HG03469 (cell line): ENCODE data around the gene SAP30.

Experiments used
- ATAC-seq: cut with Tn5 transposase; IDR thresholded peaks from one replicate; pipeline ENCODE4 v1.9.1; 2021; ENCODE audit warnings: mild to moderate bottlenecking, moderate library complexity, moderate number of reproducible peaks; ENCODE audit not compliant: unreplicated experiment

SAP30 gene

DNA sequence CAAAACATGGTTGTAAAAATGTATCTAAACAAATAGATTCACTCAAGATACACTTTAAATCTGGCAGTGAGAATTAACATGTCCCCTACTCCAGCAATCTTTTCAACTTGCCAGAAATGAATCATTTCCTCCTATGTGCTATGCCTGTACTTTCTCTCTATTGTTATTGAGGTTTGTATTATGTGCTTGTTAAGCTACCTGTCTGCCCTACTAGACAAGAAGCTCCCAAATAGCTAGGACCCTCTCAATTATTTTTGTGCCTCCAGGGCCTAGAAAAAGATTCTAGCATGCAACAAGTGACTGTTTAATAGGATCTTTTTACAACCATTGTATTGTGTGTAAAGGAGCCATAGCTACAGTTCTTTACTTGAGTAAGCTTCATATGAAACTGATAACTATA, 3.5 kb upstream of the SAP30 start:
- peak; percentile 28 for ATAC-seq

- ATAC-seq: no peak
Observed at GRCh38 chr4:173367946-173368345, 2.8 kb upstream of the SAP30 start.

DNA sequence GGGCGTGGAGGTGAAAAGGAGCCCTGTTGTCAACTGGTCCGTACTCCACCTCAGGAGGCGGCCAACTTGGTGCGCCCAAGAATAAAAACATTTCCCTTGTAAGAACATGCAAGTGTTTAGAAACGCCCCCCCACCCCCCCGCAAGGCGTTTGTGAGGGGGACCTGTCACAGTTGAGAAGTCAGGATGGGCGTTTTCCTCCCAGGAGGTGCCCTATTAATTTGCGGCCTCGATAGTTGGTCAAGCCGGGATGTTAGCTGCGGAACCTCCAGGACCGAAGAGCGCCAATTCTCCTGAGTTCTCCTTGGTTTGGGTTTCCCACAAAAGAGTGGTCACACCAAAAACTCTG, 651 bp upstream of the SAP30 start:
- no peak for ATAC-seq

GRCh38 chr4:173371292-173372192, 788 bp downstream of the SAP30 start:
- ATAC-seq: peak; percentile 6

DNA sequence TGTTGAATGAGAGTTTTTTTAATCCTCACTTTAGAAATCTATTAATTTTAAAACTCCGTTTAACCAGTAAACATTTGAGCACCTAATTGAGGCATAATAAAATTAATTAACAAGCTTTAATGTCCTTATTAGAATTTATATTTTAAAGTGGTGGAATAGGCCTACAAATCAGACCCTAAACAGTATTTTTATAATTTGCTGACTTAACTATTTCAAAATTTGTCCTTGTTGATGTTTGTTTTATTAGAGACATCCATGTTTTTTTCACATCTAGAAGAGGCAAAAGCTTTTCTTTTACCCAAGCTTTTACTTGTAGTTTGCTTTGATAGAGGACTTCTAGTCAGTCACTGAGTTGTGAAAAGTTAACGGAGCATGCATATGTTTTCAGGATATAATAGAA, 3.8 kb downstream of the SAP30 start:
- no peak for ATAC-seq

DNA sequence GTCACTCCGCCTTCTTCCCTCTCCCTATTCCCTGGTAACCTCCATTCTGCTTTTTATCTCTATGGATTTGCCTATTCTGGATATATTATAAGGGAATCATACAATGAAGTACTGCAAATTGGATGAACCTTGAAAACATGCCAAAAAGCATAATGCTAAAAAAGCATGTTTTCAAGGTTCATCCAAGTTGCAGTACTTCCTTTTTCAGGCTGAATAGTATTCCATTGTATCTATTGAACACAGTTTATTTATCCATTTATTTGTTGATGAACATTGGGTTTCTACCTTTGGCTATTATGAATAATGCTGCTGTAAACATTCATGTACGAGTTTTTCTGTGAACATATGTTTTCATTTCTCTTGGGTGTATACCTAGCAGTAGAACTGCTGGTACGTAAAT, 9.2 kb downstream of the SAP30 start:
- no peak for ATAC-seq

- ATAC-seq: no peak
Observed at GRCh38 chr4:173380987-173381386, 10.2 kb downstream of the SAP30 start.

- ATAC-seq: no peak
Observed at GRCh38 chr4:173381610-173382009, 10.9 kb downstream of the SAP30 start.

GRCh38 chr4:173382349-173382748, 11.6 kb downstream of the SAP30 start:
- no peak for ATAC-seq

- ATAC-seq: no peak
Observed at GRCh38 chr4:173386751-173387150, 16.0 kb downstream of the SAP30 start.

DNA sequence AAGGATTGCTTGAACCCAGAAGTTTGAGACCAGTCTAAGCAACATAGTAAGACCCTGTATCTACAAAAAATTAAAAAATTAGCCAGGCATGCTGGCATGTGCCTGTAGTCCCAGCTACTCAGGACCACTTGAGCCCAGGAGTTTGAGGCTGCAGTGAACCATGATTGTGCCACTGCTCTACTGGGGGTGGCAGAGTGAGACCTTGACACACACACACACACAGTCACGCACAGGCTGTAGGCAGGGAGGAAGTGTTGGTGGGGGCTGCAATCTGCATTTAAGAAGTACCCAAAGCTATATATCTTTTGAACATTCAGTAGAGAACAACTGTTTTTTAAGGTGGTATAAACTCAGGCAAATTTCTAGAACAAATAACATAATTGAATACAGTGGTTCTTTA, 20.9 kb downstream of the SAP30 start:
- ATAC-seq: no peak

- ATAC-seq: no peak
Observed at GRCh38 chr4:173397604-173398003, 26.9 kb downstream of the SAP30 start.

DNA sequence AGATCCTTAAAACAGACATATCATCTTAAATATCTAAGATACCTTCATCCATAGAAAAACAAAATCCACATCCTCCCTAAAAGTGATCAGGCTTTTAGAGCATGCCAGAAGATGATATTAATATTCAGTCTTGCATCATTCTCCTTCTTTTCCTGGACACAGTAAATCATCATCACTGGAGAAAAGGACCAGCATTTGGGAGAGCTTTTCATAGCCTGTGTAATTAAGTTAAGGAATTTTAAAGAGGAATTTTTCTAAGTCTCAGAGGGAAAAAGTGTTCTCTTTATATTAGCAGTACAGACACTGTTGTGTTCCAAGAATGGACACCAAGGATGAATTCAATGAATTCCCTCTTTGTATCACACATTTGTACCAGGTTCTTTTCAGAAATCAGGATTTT, 27.5 kb downstream of the SAP30 start:
- no peak for ATAC-seq

GRCh38 chr4:173398779-173399415, 28.1 kb downstream of the SAP30 start, which contains the start of gene SCRG1:
TSS of gene SCRG1 (minus strand) at chr4:173399116. CDS start at chr4:173391414, 7,702 bp downstream.
- ATAC-seq: no peak

GRCh38 chr4:173401063-173401462, 30.3 kb downstream of the SAP30 start:
- ATAC-seq: no peak

GRCh38 chr4:173403051-173403450, 32.3 kb downstream of the SAP30 start:
- no peak for ATAC-seq

GRCh38 chr4:173404296-173404865, 33.6 kb downstream of the SAP30 start:
- no peak for ATAC-seq

GRCh38 chr4:173405840-173406606, 35.3 kb downstream of the SAP30 start:
- ATAC-seq: peak; percentile 66

- ATAC-seq: no peak
Observed at GRCh38 chr4:173410079-173410478, 39.3 kb downstream of the SAP30 start.

- no peak for ATAC-seq
Observed at GRCh38 chr4:173411106-173411693, 40.4 kb downstream of the SAP30 start.

GRCh38 chr4:173413036-173413435, 42.3 kb downstream of the SAP30 start:
- ATAC-seq: no peak
